ENCODE results near the gene CENPT. TPM values are rescaled to one million over a fixed set of nuclear protein-coding genes. Genes with fewer than 3 reads are reported as not detected.
A peak's percentile ranks its signal among the peaks of the same experiment; 100 is the strongest.

Gene CENPT
- total RNA-seq, 1 experiment from 2014 or later = 60.9 TPM

GRCh38 chr16:67848118-67848517, 625 bp upstream of the CENPT start:
- no peaks in the 10 kb centered on the region for H4K20me1 ChIP-seq (ENCODE audit: control insufficient read depth, insufficient read depth, insufficient read length)
- H3K27ac Mint-ChIP-seq = peak overlapping the region; percentile 9 to 95 (median 93); a peak in 4 of 7 replicates
- no peak for TF ChIP-seq CTCF (conservative IDR thresholded peaks at IDR 0.05)

More at GRCh38 chr16:67848118-67848517, 625 bp upstream of the CENPT start:
- H3K79me2 ChIP-seq (ENCODE audit: insufficient read depth, low read length) = peaks cover 23% of the 10 kb centered on the region; the same call in 1 of the 2 replicates
- H3K4me1 ChIP-seq (ENCODE audit: insufficient read depth, low read length) = peaks cover 10% of the 10 kb centered on the region; the same call in 1 of the 2 replicates
- no peak overlapping the region for H2AFZ ChIP-seq (ENCODE audit: low read length)
- H4K91ac ChIP-seq (ENCODE audit: insufficient read length, low read depth, low read length) = no peak overlapping the region
- H2BK20ac ChIP-seq (ENCODE audit: low read depth, low read length, poor library complexity, severe bottlenecking) = no peak overlapping the region
- peak overlapping the region; percentile 81 for H3K4me2 ChIP-seq (ENCODE audit: insufficient read depth, insufficient read length, low read length)
- H3K27ac ChIP-seq (ENCODE audit: insufficient read length, low read depth, low read length) = no peak overlapping the region
- WGBS (ENCODE audit: extremely low coverage, insufficient read length, low lambda C conversion rate) = no CpG with 5 or more reads among the region's 11 CpGs
- no peak overlapping the region for H2BK5ac ChIP-seq (ENCODE audit: insufficient read length, low read length)
- H3K27me3 Mint-ChIP-seq (ENCODE audit: low read depth) = no peaks in the 10 kb centered on the region
- no peak overlapping the region for H4K8ac ChIP-seq (replicated peaks; ENCODE audit: insufficient read length, low read depth, low read length)
- no peaks in the 10 kb centered on the region for H3K9me3 ChIP-seq (ENCODE audit: control insufficient read depth, low read depth, low read length)
- no peak overlapping the region for H3K23ac ChIP-seq (ENCODE audit: insufficient read length, low read depth, low read length)
- no peak for DNase-seq
- no peak overlapping the region for H2BK15ac ChIP-seq (ENCODE audit: low read depth, low read length)
- no peak overlapping the region for H3T11ph ChIP-seq (ENCODE audit: low read length)
- no peak overlapping the region for H4K5ac ChIP-seq (ENCODE audit: insufficient read length, low read depth, low read length)
- no peak overlapping the region for H3K18ac ChIP-seq (ENCODE audit: insufficient read length, low read depth, low read length)
- H3K79me1 ChIP-seq (ENCODE audit: insufficient read depth, low read depth, low read length, poor library complexity, severe bottlenecking) = no peaks in the 10 kb centered on the region
- no peak overlapping the region for H2BK12ac ChIP-seq (ENCODE audit: insufficient read length, low read depth, low read length)
- peaks cover 0 to 2% of the 10 kb centered on the region in 2 experiments; a peak in 1 of 5 replicates for H3K9me3 Mint-ChIP-seq
- peaks cover 11 to 24% (median 16%) of the 10 kb centered on the region in 3 experiments for H3K36me3 Mint-ChIP-seq (ENCODE audit: insufficient read depth in 1 of 3, low read depth in 3 of 3)
- peaks cover 39 to 40% of the 10 kb centered on the region in 2 experiments for H3K4me1 Mint-ChIP-seq
- no peak overlapping the region for H3K4ac ChIP-seq (ENCODE audit: low read depth, low read length)
- H3K4me3 Mint-ChIP-seq = peak overlapping the region; percentile 94 to 98
- no peak overlapping the region for H3K56ac ChIP-seq (ENCODE audit: insufficient read length, low read depth, low read length)
- H2AK5ac ChIP-seq (ENCODE audit: insufficient read length, low read length) = no peak overlapping the region
- H3K27me3 ChIP-seq (ENCODE audit: insufficient read depth, low read length) = no peaks in the 10 kb centered on the region
- no peak overlapping the region for H3K14ac ChIP-seq (ENCODE audit: insufficient read depth, low read length)
- peaks cover 10% of the 10 kb centered on the region for H3K23me2 ChIP-seq (ENCODE audit: insufficient read length, low read depth, low read length, poor library complexity, severe bottlenecking)
- no peak overlapping the region for H2BK120ac ChIP-seq (ENCODE audit: low read depth, low read length, poor library complexity, severe bottlenecking)
- H3K9ac ChIP-seq (ENCODE audit: extremely low read depth, insufficient read length, low read length) = no peak overlapping the region
